OCI-LY7 (cell line): ENCODE measurements around the gene SEC23A. TPM values are rescaled to one million over a fixed set of nuclear protein-coding genes. Genes with fewer than 3 reads are reported as not detected.

Source experiments
- BruUV-seq: library from RNA; stranded (reverse); fragments of 400-500 nt; replicated peaks from 2 replicates; lab custom pipeline; 2021; lab: Mats Ljungman, UMichigan
- CTCF ChIA-PET: fragments of 300-600 bp; sonication (Branson Sonifier 250); formaldehyde crosslinking; loops from one replicate; lab custom pipeline; 2022; ENCODE audit warnings: antibody characterized with exemption; ENCODE audit not compliant: unreplicated experiment; lab: Charles Lee
- POLR2A ChIA-PET: fragments of 300-600 bp; sonication (Branson Sonifier 250); formaldehyde crosslinking; loops from one replicate; lab custom pipeline; 2022; ENCODE audit warnings: antibody characterized with exemption; lab: Charles Lee
- DNase-seq: peaks from one replicate; pipeline ENCODE4 v3.0.0-alpha.2; 2015; ENCODE audit warnings: low spot score
- H2AFZ ChIP-seq: fragments of 200-600 bp; sonication (generic), shearing (Covaris generic); 2 replicates; pipeline ENCODE4 v1.6.1; 2014; ENCODE audit warnings: mild to moderate bottlenecking, antibody characterized with exemption, low read length, moderate library complexity
- H3K27ac ChIP-seq: fragments of 200-600 bp; sonication (generic); 2 replicates; pipeline ENCODE4 v1.5.1; 2014; ENCODE audit warnings: mixed run types, low read depth, mild to moderate bottlenecking, moderate library complexity, low read length, inconsistent platforms; ENCODE audit not compliant: poor library complexity, severe bottlenecking
- H3K36me3 ChIP-seq: fragments of 200-600 bp; sonication (generic); 2 replicates; pipeline ENCODE4 v1.6.1; 2014; ENCODE audit warnings: mild to moderate bottlenecking, antibody characterized with exemption, low read length, moderate library complexity, mixed read lengths; ENCODE audit not compliant: insufficient read depth
- H3K4me1 ChIP-seq: fragments of 200-600 bp; sonication (generic); 2 replicates; pipeline ENCODE4 v1.5.1; 2014; ENCODE audit warnings: mild to moderate bottlenecking, low read length; ENCODE audit not compliant: insufficient read depth, poor library complexity, severe bottlenecking
- H3K4me2 ChIP-seq: fragments of 200-600 bp; sonication (generic); 2 replicates; pipeline ENCODE4 v1.6.1; 2014; ENCODE audit warnings: mild to moderate bottlenecking, low read length
- H3K4me3 ChIP-seq: fragments of 200-600 bp; sonication (generic); 2 replicates; pipeline ENCODE4 v1.5.1; 2014; ENCODE audit warnings: mild to moderate bottlenecking, low read depth, low read length; ENCODE audit not compliant: poor library complexity, severe bottlenecking
- H3K79me2 ChIP-seq: fragments of 200-600 bp; sonication (generic); 2 replicates; pipeline ENCODE4 v1.6.1; 2016; ENCODE audit warnings: low read depth, mild to moderate bottlenecking, low read length, moderate library complexity, mixed read lengths; ENCODE audit not compliant: insufficient read depth
- H3K9me2 ChIP-seq: fragments of 200-600 bp; sonication (generic); 2 replicates; pipeline ENCODE4 v1.6.1; 2016; ENCODE audit warnings: mild to moderate bottlenecking, low read length, mixed read lengths; ENCODE audit not compliant: insufficient read depth
- H3K9me3 ChIP-seq: fragments of 200-600 bp; sonication (generic); 2 replicates; pipeline ENCODE4 v1.6.1; 2014; ENCODE audit warnings: mild to moderate bottlenecking, mixed run types, low read length, mixed read lengths
- H4K20me1 ChIP-seq: fragments of 200-600 bp; sonication (generic); 2 replicates; pipeline ENCODE4 v1.6.1; 2014; ENCODE audit warnings: mild to moderate bottlenecking, antibody characterized with exemption, low read length, moderate library complexity, mixed read lengths; ENCODE audit not compliant: insufficient read depth
- CTCF ChIP-seq: fragments of 200-600 bp; sonication (generic); conservative IDR thresholded peaks from 2 replicates; pipeline ENCODE4 v1.5.1; 2014; ENCODE audit warnings: mild to moderate bottlenecking, antibody characterized with exemption, low read length, moderate library complexity, mixed read lengths
- EZH2phosphoT487 ChIP-seq: fragments of 200-600 bp; sonication (generic); IDR thresholded peaks from 2 replicates; pipeline ENCODE4 v1.6.1; 2018; ENCODE audit warnings: low read depth, borderline replicate concordance, mild to moderate bottlenecking, mixed run types, antibody characterized with exemption, low read length, moderate library complexity, mixed read lengths
- intact Hi-C: fragments of 100-400 bp; cut with micrococcal nuclease; formaldehyde crosslinking; loops from one replicate; pipeline ENCODE4 v1.10.0; 2022; ENCODE audit not compliant: unreplicated experiment
- total RNA-seq, 2 experiments: library from RNA; depleted of rRNA in 1 of 2; stranded (reverse); fragments of >200 nt in 1 of 2; shearing (Covaris generic) in 1 of 2; gene quantifications; 2 replicates each; pipeline ENCODE4 v1.2.3, GENCODE V29; 2014 to 2022

The SEC23A gene
- total RNA-seq, 2 experiments from 2014 or later: 47.5 to 55.7 TPM

- no peak for DNase-seq
- peak overlapping the region; percentile 89 for H3K4me3 ChIP-seq
- peak overlapping the region; percentile 99 for H2AFZ ChIP-seq
- H3K36me3 ChIP-seq: peaks cover 26% of the 10 kb centered on the region
- peak overlapping the region; percentile 86 for H3K27ac ChIP-seq
- POLR2A ChIA-PET: interaction anchor here (0.5 to 6.5 kb wide), 18 partner anchors 10 to 319 kb away, joined by 3 to 49 read pairs (median 5); partner anchors contain the start of genes FBXO33, PNN, SEC23A and TRAPPC6B
- TF ChIP-seq CTCF: no peak
- TF ChIP-seq EZH2phosphoT487: no peak
- H3K79me2 ChIP-seq: peaks cover 24% of the 10 kb centered on the region; the same call in 1 of the 2 replicates
- CTCF ChIA-PET: interaction anchor here (0.8 to 1.0 kb wide), 3 partner anchors 10 to 312 kb away, joined by 3 to 4 read pairs (median 3); partner anchors contain the start of gene SEC23A
- H3K4me2 ChIP-seq: peak overlapping the region; percentile 73
- intact Hi-C loops: loop anchor here (1.0 to 10.0 kb wide), 2 partner anchors 57 to 989 kb away; partner anchors contain the start of gene TRAPPC6B
- H3K9me3 ChIP-seq: no peaks in the 10 kb centered on the region
- H3K9me2 ChIP-seq: no peaks in the 10 kb centered on the region
- H4K20me1 ChIP-seq: no peaks in the 10 kb centered on the region
- peaks cover 34% of the 10 kb centered on the region for H3K4me1 ChIP-seq
- TSS peak; percentile 95 for BruUV-seq
Measured at GRCh38 chr14:39113685-39114072, 10.6 kb upstream of the SEC23A start.

- CTCF ChIA-PET: interaction anchor here (0.6 kb wide), 1 partner anchor 1100 kb away, joined by 3 read pairs; no protein-coding TSS in a partner anchor
- Histone ChIP-seq H3K4me3 (peak overlapping the region; percentile 57), H2AFZ (peak overlapping the region; percentile 86), H3K36me3 (no peaks in the 10 kb centered on the region), H3K27ac (peak overlapping the region; percentile 50), H3K4me2 (peak overlapping the region; percentile 74), H3K4me1 (peaks cover 26% of the 10 kb centered on the region), H3K9me3 (no peaks in the 10 kb centered on the region), H3K79me2 (peaks cover 7% of the 10 kb centered on the region; the same call in 1 of the 2 replicates), H4K20me1 (no peaks in the 10 kb centered on the region), H3K9me2 (no peaks in the 10 kb centered on the region)
- intact Hi-C loops: loop anchor here (10.0 kb wide), 1 partner anchor 985 kb away; no protein-coding TSS in a partner anchor
- no peak for TF ChIP-seq CTCF
- no peak for TF ChIP-seq EZH2phosphoT487
- POLR2A ChIA-PET: interaction anchor here (0.8 to 1.5 kb wide), 7 partner anchors 10 to 322 kb away, joined by 3 to 8 read pairs (median 4); partner anchors contain the start of gene TRAPPC6B
- BruUV-seq: no TSS peak
- DNase-seq: peak; percentile 40
Measured at GRCh38 chr14:39109893-39110715, 7.1 kb upstream of the SEC23A start.
